IPS-18c (cell line): ENCODE data around the gene RMDN3.
A peak's percentile ranks its signal among the peaks of the same experiment; 100 is the strongest.

Source experiments
- H3K4me3 ChIP-seq: 2 replicates; pipeline ENCODE4 v1.7.0; 2013; ENCODE audit warnings: low read depth, mild to moderate bottlenecking, low read length, moderate library complexity; ENCODE audit not compliant: insufficient read depth
- H3K9me3 ChIP-seq: one replicate; pipeline ENCODE4 v1.6.1; 2013; ENCODE audit warnings: mild to moderate bottlenecking, low read length, moderate library complexity; ENCODE audit not compliant: control insufficient read depth, insufficient read depth

RMDN3 gene

GRCh38 chr15:40731034-40731433, 24.0 kb downstream of the RMDN3 start:
- Histone ChIP-seq H3K9me3 (no peaks in the 10 kb centered on the region), H3K4me3 (no peak overlapping the region)

- no peak overlapping the region for H3K4me3 ChIP-seq
Observed at GRCh38 chr15:40723919-40724318, 31.1 kb downstream of the RMDN3 start.

GRCh38 chr15:40722934-40723333, 32.1 kb downstream of the RMDN3 start:
- Histone ChIP-seq H3K4me3 (no peak overlapping the region), H3K9me3 (no peaks in the 10 kb centered on the region)

More at GRCh38 chr15:40723919-40724318, 31.1 kb downstream of the RMDN3 start:
- H3K9me3 ChIP-seq, result no peaks in the 10 kb centered on the region

- Histone ChIP-seq H3K4me3 (no peak overlapping the region), H3K9me3 (no peaks in the 10 kb centered on the region)
Observed at GRCh38 chr15:40722354-40722753, 32.7 kb downstream of the RMDN3 start.

GRCh38 chr15:40721701-40722100, 33.4 kb downstream of the RMDN3 start:
- H3K9me3 ChIP-seq, result no peaks in the 10 kb centered on the region
- H3K4me3 ChIP-seq, result no peak overlapping the region

- no peak overlapping the region for H3K4me3 ChIP-seq
- H3K9me3 ChIP-seq, result no peaks in the 10 kb centered on the region
Observed at GRCh38 chr15:40716165-40716564, 38.9 kb downstream of the RMDN3 start.

GRCh38 chr15:40714144-40714543, 40.9 kb downstream of the RMDN3 start:
- Histone ChIP-seq H3K9me3 (no peaks in the 10 kb centered on the region), H3K4me3 (no peak overlapping the region)

- Histone ChIP-seq H3K9me3 (no peaks in the 10 kb centered on the region), H3K4me3 (no peak overlapping the region)
Observed at GRCh38 chr15:40706121-40706520, 48.9 kb downstream of the RMDN3 start.

GRCh38 chr15:40702077-40702476, 53.0 kb downstream of the RMDN3 start:
- no peaks in the 10 kb centered on the region for H3K9me3 ChIP-seq

GRCh38 chr15:40697916-40698315, 57.1 kb downstream of the RMDN3 start:
- H3K4me3 ChIP-seq, result no peak overlapping the region
- peaks cover 2% of the 10 kb centered on the region for H3K9me3 ChIP-seq

More at GRCh38 chr15:40702077-40702476, 53.0 kb downstream of the RMDN3 start:
- H3K4me3 ChIP-seq, result no peak overlapping the region

- Histone ChIP-seq H3K4me3 (peak overlapping the region; percentile 89; the same call in 1 of the 2 replicates), H3K9me3 (peaks cover 2% of the 10 kb centered on the region)
Observed at GRCh38 chr15:40696228-40696627, 58.8 kb downstream of the RMDN3 start.

GRCh38 chr15:40695469-40695890, 59.6 kb downstream of the RMDN3 start:
- H3K4me3 ChIP-seq, result peak overlapping the region; percentile 89
- peaks cover 2% of the 10 kb centered on the region for H3K9me3 ChIP-seq

- H3K9me3 ChIP-seq, result peaks cover 2% of the 10 kb centered on the region
- peak within 1 kb of the TSS; percentile 89 for H3K4me3 ChIP-seq
Observed at GRCh38 chr15:40694688-40695468, 60.2 kb downstream of the RMDN3 start, which contains the start of gene RAD51. TSS of gene RAD51 (plus strand) at chr15:40695174. CDS start at chr15:40698759, 3,585 bp downstream.

GRCh38 chr15:40693904-40694687, 61.0 kb downstream of the RMDN3 start:
- peaks cover 2% of the 10 kb centered on the region for H3K9me3 ChIP-seq

GRCh38 chr15:40691737-40692136, 63.3 kb downstream of the RMDN3 start:
- H3K4me3 ChIP-seq, result no peak overlapping the region
- peaks cover 2% of the 10 kb centered on the region for H3K9me3 ChIP-seq

More at GRCh38 chr15:40693904-40694687, 61.0 kb downstream of the RMDN3 start:
- peak overlapping the region; percentile 89 for H3K4me3 ChIP-seq

- Histone ChIP-seq H3K4me3 (no peak overlapping the region), H3K9me3 (peaks cover 3% of the 10 kb centered on the region)
Observed at GRCh38 chr15:40688932-40689799, 65.9 kb downstream of the RMDN3 start.
